OCI-LY3 (cell line): ENCODE results near the gene UQCRFS1.

Source experiments
- H2AFZ ChIP-seq: fragments of 200-600, 300-600 bp; shearing (Covaris generic); 2 replicates; pipeline ENCODE4 v1.6.0; 2014; ENCODE audit warnings: antibody characterized with exemption, low read depth, low read length
- H3K27ac ChIP-seq: fragments of 200-600, 300-600 bp; sonication (generic); 2 replicates; pipeline ENCODE4 v1.5.1; 2014; ENCODE audit warnings: mild to moderate bottlenecking, low read length, moderate library complexity, mixed read lengths
- H3K27me3 ChIP-seq: fragments of 200-600, 300-600 bp; sonication (generic); 2 replicates; pipeline ENCODE4 v1.6.1; 2014; ENCODE audit warnings: low read depth, low read length, mixed read lengths
- H3K36me3 ChIP-seq: fragments of 200-600, 300-600 bp; sonication (generic); replicated peaks from 2 replicates; pipeline ENCODE3; 2014; ENCODE audit warnings: low read depth, low read length, mixed read lengths
- H3K4me1 ChIP-seq: fragments of 300-600, 200-600 bp; sonication (generic); 2 replicates; pipeline ENCODE4 v1.6.1; 2014; ENCODE audit warnings: low read length, mixed read lengths
- H3K4me2 ChIP-seq: fragments of 200-600, 300-600 bp; sonication (generic); 2 replicates; pipeline ENCODE4 v1.6.1; 2014; ENCODE audit warnings: low read length, mixed read lengths
- H3K4me3 ChIP-seq: fragments of 300-600, 200-600 bp; sonication (generic); 2 replicates; pipeline ENCODE4 v1.5.1; 2014; ENCODE audit warnings: antibody characterized with exemption, mild to moderate bottlenecking, low read length, moderate library complexity
- H3K79me2 ChIP-seq: fragments of 300-600, 200-600 bp; shearing (Covaris generic); 2 replicates; pipeline ENCODE4 v1.6.1; 2014; ENCODE audit warnings: mild to moderate bottlenecking, low read length, mixed read lengths
- H3K9ac ChIP-seq: fragments of 300-600, 200-600 bp; shearing (Covaris generic); 2 replicates; pipeline ENCODE4 v1.6.0; 2014; ENCODE audit warnings: mild to moderate bottlenecking, low read length, moderate library complexity
- H3K9me3 ChIP-seq: fragments of 200-600, 300-600 bp; shearing (Covaris generic); 2 replicates; pipeline ENCODE4 v1.6.1; 2014; ENCODE audit warnings: low read length, mixed read lengths; ENCODE audit not compliant: insufficient read depth
- H4K20me1 ChIP-seq: fragments of 200-600, 300-600 bp; sonication (generic); 2 replicates; pipeline ENCODE4 v1.6.1; 2016; ENCODE audit warnings: low read length, mixed read lengths; ENCODE audit not compliant: insufficient read depth
- EZH2phosphoT487 ChIP-seq: fragments of 200-600 bp; shearing (Covaris generic); IDR thresholded peaks from 2 replicates; pipeline ENCODE4 v1.6.1; 2018; ENCODE audit warnings: antibody characterized with exemption, mixed run types, low read depth
- TF ChIP-seq, protein P1 (sequence below): fragments of 200-600, 300-600 bp; sonication (generic); IDR thresholded peaks from 2 replicates; pipeline ENCODE4 v1.5.1; 2014; ENCODE audit warnings: antibody characterized with exemption, low read length, low read depth

UQCRFS1 gene

DNA sequence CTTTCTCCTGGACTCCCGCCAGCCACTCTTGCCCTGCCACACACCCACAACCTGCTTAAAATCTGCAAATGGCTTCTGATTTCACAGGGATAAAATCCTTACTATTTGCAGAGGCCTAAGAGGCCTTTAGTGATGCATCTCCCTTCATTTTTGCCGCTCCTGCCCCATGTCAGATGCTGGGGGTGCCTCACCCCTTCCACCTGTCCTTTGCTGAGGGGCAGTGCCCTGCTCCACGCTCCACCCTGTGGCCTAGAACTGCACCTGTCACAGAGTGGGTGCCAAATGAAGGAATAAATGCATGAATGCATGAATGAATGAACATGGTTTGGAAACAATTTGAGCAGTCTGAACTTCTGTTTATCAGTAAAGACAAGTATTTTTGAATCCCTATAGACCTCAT lies 34.1 kb upstream of the UQCRFS1 start:
- Histone ChIP-seq H3K4me3 (no peak overlapping the region), H3K9ac (no peak overlapping the region), H2AFZ (no peak overlapping the region), H3K4me1 (no peaks in the 10 kb centered on the region), H3K79me2 (no peaks in the 10 kb centered on the region), H3K9me3 (no peaks in the 10 kb centered on the region), H4K20me1 (no peaks in the 10 kb centered on the region), H3K36me3 (no peaks in the 10 kb centered on the region), H3K4me2 (no peak overlapping the region), H3K27ac (no peak overlapping the region), H3K27me3 (peaks cover 10% of the 10 kb centered on the region)
- TF ChIP-seq EZH2phosphoT487: no peak
- TF ChIP-seq, protein P1, sequence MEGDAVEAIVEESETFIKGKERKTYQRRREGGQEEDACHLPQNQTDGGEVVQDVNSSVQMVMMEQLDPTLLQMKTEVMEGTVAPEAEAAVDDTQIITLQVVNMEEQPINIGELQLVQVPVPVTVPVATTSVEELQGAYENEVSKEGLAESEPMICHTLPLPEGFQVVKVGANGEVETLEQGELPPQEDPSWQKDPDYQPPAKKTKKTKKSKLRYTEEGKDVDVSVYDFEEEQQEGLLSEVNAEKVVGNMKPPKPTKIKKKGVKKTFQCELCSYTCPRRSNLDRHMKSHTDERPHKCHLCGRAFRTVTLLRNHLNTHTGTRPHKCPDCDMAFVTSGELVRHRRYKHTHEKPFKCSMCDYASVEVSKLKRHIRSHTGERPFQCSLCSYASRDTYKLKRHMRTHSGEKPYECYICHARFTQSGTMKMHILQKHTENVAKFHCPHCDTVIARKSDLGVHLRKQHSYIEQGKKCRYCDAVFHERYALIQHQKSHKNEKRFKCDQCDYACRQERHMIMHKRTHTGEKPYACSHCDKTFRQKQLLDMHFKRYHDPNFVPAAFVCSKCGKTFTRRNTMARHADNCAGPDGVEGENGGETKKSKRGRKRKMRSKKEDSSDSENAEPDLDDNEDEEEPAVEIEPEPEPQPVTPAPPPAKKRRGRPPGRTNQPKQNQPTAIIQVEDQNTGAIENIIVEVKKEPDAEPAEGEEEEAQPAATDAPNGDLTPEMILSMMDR: no peak

DNA sequence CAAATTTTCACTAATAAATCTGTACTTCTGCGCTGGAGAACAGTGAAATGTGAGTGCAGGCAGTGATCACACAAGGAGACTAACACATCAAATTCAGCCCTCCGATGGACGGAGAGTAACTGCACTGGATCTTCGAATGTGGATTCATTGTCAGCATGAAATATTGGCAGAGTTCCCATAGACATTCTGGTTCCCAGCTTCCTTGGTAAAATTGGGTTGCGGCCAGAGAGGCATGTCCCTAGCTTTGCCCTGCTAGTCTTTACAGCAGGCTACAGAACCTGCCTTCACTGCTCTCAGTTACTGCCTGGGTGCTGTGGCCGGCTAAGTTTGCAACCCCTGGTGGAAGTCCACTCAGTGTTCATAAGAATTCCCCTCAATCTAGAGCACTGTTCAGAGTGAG lies 32.3 kb upstream of the UQCRFS1 start:
- Histone ChIP-seq H3K27me3 (peaks cover 18% of the 10 kb centered on the region), H3K4me2 (no peak overlapping the region), H3K36me3 (no peaks in the 10 kb centered on the region), H3K9ac (no peak overlapping the region), H2AFZ (no peak overlapping the region), H3K9me3 (no peaks in the 10 kb centered on the region), H3K27ac (no peak overlapping the region), H4K20me1 (no peaks in the 10 kb centered on the region), H3K79me2 (no peaks in the 10 kb centered on the region), H3K4me1 (no peaks in the 10 kb centered on the region), H3K4me3 (no peak overlapping the region)
- no peak for TF ChIP-seq EZH2phosphoT487
- TF ChIP-seq, protein P1: no peak

DNA sequence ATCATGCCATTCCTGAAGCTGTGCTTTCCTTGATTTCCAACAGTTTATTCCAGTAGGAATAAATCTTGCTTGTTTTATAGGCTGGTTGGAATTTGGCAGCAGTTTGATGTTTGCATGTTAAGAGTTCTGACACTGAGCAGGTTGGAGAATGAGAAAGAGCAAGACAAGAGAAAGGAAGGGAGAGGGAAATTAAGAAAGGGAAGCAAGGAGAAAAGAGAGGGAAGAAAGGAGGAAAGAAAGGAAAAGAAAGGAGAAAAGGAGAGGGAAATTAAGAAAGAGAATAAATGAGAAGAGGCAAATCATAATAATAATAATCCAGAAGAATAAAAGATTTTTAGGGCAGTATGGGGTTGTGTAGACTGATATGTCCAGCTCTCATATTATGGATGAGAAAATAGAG lies 28.4 kb upstream of the UQCRFS1 start:
- Histone ChIP-seq H3K4me3 (no peak overlapping the region), H3K4me1 (no peaks in the 10 kb centered on the region), H3K27ac (no peak overlapping the region), H3K9me3 (peaks cover 5% of the 10 kb centered on the region; the same call in 1 of the 2 replicates), H3K36me3 (no peaks in the 10 kb centered on the region), H3K4me2 (no peak overlapping the region), H4K20me1 (no peaks in the 10 kb centered on the region), H3K79me2 (no peaks in the 10 kb centered on the region), H3K27me3 (peaks cover 15% of the 10 kb centered on the region; the same call in 1 of the 2 replicates), H2AFZ (no peak overlapping the region), H3K9ac (no peak overlapping the region)
- TF ChIP-seq, protein P1: no peak
- no peak for TF ChIP-seq EZH2phosphoT487

DNA sequence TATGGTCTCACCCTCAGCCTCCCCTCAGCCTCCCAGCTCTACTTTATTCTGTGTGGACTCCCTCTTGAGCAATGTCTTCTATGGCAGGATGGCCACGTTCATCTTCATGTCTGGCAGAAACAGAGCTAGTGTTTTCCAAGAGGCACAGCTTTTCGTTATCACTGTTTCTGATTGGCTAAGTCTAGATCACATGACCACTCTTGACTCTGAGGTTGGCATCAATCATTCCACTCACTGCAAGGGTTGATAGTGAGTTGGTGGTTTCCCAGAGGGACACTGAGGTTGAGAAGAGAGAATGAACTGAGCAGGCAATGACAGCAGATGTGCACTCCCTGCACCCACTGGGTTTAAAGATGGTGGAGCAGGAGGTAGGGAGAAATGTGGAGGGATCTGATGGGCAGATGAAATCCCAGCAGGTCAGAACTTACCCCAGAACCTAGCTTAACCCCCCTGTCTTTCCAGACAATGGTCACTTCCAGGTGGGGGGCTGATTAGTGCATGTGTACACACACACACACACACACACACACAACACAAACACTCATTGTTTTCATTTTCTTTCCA lies 26.3 kb upstream of the UQCRFS1 start:
- no peak overlapping the region for H3K4me2 ChIP-seq
- no peaks in the 10 kb centered on the region for H4K20me1 ChIP-seq
- H3K9ac ChIP-seq: no peak overlapping the region
- no peaks in the 10 kb centered on the region for H3K79me2 ChIP-seq
- H3K27me3 ChIP-seq: peaks cover 9% of the 10 kb centered on the region; the same call in 1 of the 2 replicates
- H3K4me3 ChIP-seq: no peak overlapping the region
- peaks cover 7% of the 10 kb centered on the region; the same call in 1 of the 2 replicates for H3K9me3 ChIP-seq
- no peak overlapping the region for H2AFZ ChIP-seq
- TF ChIP-seq, protein P1: no peak
- TF ChIP-seq EZH2phosphoT487: no peak
- no peak overlapping the region for H3K27ac ChIP-seq
- no peaks in the 10 kb centered on the region for H3K4me1 ChIP-seq
- no peaks in the 10 kb centered on the region for H3K36me3 ChIP-seq
